ENCODE data around the gene ARSD.
"Not testable (repeated sequence)": the region's sequence is repeated elsewhere in the genome, so short reads cannot be mapped to it uniquely, and the experiment has no call there.

The ARSD gene

GRCh38 chrX:2892816-2893215, 36.3 kb downstream of the ARSD start:
- no peak for DNase-seq (ENCODE audit: low read depth in 2 of 2)

GRCh38 chrX:2890536-2891460, 38.3 kb downstream of the ARSD start:
- DNase-seq (ENCODE audit: low read depth in 2 of 2) = not testable (repeated sequence)

- DNase-seq (ENCODE audit: low read depth in 2 of 2) = not testable (repeated sequence)
Measured at GRCh38 chrX:2889706-2890490, 39.2 kb downstream of the ARSD start.

- no peak for DNase-seq (ENCODE audit: low read depth in 2 of 2)
Measured at GRCh38 chrX:2889045-2889605, 40.0 kb downstream of the ARSD start.

GRCh38 chrX:2888309-2888708, 40.8 kb downstream of the ARSD start:
- DNase-seq (ENCODE audit: low read depth in 2 of 2) = no peak

- no peak for DNase-seq (ENCODE audit: low read depth in 2 of 2)
Measured at GRCh38 chrX:2883770-2884169, 45.4 kb downstream of the ARSD start.

GRCh38 chrX:2879670-2880069, 49.5 kb downstream of the ARSD start:
- no peak for DNase-seq (ENCODE audit: low read depth in 2 of 2)

GRCh38 chrX:2878563-2878962, 50.6 kb downstream of the ARSD start:
- DNase-seq (ENCODE audit: low read depth in 2 of 2) = no peak

GRCh38 chrX:2875798-2876399, 53.2 kb downstream of the ARSD start:
- no peak for DNase-seq (ENCODE audit: low read depth in 2 of 2)

- no peak for DNase-seq (ENCODE audit: low read depth in 2 of 2)
Measured at GRCh38 chrX:2875136-2875481, 54.0 kb downstream of the ARSD start.

GRCh38 chrX:2874222-2875135, 54.7 kb downstream of the ARSD start:
- DNase-seq (ENCODE audit: low read depth in 2 of 2) = no peak

- DNase-seq (ENCODE audit: low read depth in 2 of 2) = no peak
Measured at GRCh38 chrX:2872671-2873277, 56.4 kb downstream of the ARSD start.

GRCh38 chrX:2871831-2872230, 57.3 kb downstream of the ARSD start:
- DNase-seq (ENCODE audit: low read depth in 2 of 2) = no peak

GRCh38 chrX:2870650-2871049, 58.5 kb downstream of the ARSD start:
- no peak for DNase-seq (ENCODE audit: low read depth in 2 of 2)

GRCh38 chrX:2867206-2867605, 61.9 kb downstream of the ARSD start:
- DNase-seq (ENCODE audit: low read depth in 2 of 2) = no peak

GRCh38 chrX:2863646-2864045, 65.5 kb downstream of the ARSD start:
- peak in 1 of 2 experiments; percentile 10 for DNase-seq (ENCODE audit: low read depth in 2 of 2)

GRCh38 chrX:2862404-2862803, 66.7 kb downstream of the ARSD start:
- no peak for DNase-seq (ENCODE audit: low read depth in 2 of 2)

GRCh38 chrX:2859197-2859797, 69.8 kb downstream of the ARSD start:
- DNase-seq (ENCODE audit: low read depth in 2 of 2) = no peak

GRCh38 chrX:2857566-2857965, 71.6 kb downstream of the ARSD start:
- DNase-seq (ENCODE audit: low read depth in 2 of 2) = no peak

- no peak for DNase-seq (ENCODE audit: low read depth in 2 of 2)
Measured at GRCh38 chrX:2855761-2856160, 73.4 kb downstream of the ARSD start.
